ENCODE data around the gene MTAP. TPM values are rescaled to one million over a fixed set of nuclear protein-coding genes. Genes with fewer than 3 reads are reported as not detected.
A peak's percentile ranks its signal among the peaks of the same experiment; 100 is the strongest.

MTAP gene
- total RNA-seq, 1 donor from 2014 or later, result 56.1 TPM

GRCh38 chr9:21812415-21812814 lies 10.0 kb downstream of the MTAP start:
- Histone ChIP-seq H3K36me3 (ENCODE audit: insufficient read depth, low read length) (peaks cover 34% of the 10 kb centered on the region), H3K79me2 (ENCODE audit: insufficient read depth, low read length) (peaks cover 94% of the 10 kb centered on the region), H3K27ac (ENCODE audit: low read depth, low read length) (peak overlapping the region; percentile 71), H3K9me3 (ENCODE audit: insufficient read depth, low read depth, low read length) (no peaks in the 10 kb centered on the region), H3K4me2 (ENCODE audit: low read length) (peak overlapping the region; percentile 40), H3K4me1 (ENCODE audit: insufficient read depth, low read length) (peaks cover 28% of the 10 kb centered on the region), H4K20me1 (ENCODE audit: insufficient read depth, low read length) (peaks cover 41% of the 10 kb centered on the region), H2AFZ (ENCODE audit: low read depth, low read length) (no peak overlapping the region), H3K27me3 (ENCODE audit: insufficient read depth, low read length) (no peaks in the 10 kb centered on the region), H3K4me3 (ENCODE audit: insufficient read depth, low read depth, low read length) (no peak overlapping the region), H3K9ac (ENCODE audit: low read length) (peak overlapping the region; percentile 50)
- H3K9me3 Mint-ChIP-seq (ENCODE audit: unreplicated experiment), result no peaks in the 10 kb centered on the region
- FAIRE-seq (no peak), DNase-seq (ENCODE audit: low read depth) (peak; percentile 65)
- no peak overlapping the region for H3K4me3 Mint-ChIP-seq (ENCODE audit: unreplicated experiment)
- H3K4me1 Mint-ChIP-seq (ENCODE audit: low read depth, unreplicated experiment), result peaks cover 21% of the 10 kb centered on the region
- no peaks in the 10 kb centered on the region for H3K27me3 Mint-ChIP-seq (ENCODE audit: low read depth, unreplicated experiment)
- H3K27ac Mint-ChIP-seq (ENCODE audit: unreplicated experiment), result peak overlapping the region; percentile 44
- no peak for TF ChIP-seq EZH2 (IDR thresholded peaks at IDR 0.05; ENCODE audit: insufficient read depth, low read length)
- no peak for TF ChIP-seq CTCF (IDR thresholded peaks at IDR 0.05; ENCODE audit: insufficient read depth, low read depth, low read length)
- H3K36me3 Mint-ChIP-seq (ENCODE audit: low read depth, unreplicated experiment), result peaks cover 31% of the 10 kb centered on the region

- Histone ChIP-seq H3K27me3 (ENCODE audit: insufficient read depth, low read length) (no peaks in the 10 kb centered on the region), H3K9ac (ENCODE audit: low read length) (peak overlapping the region; percentile 50), H3K9me3 (ENCODE audit: insufficient read depth, low read depth, low read length) (no peaks in the 10 kb centered on the region), H3K27ac (ENCODE audit: low read depth, low read length) (peak overlapping the region; percentile 71), H3K79me2 (ENCODE audit: insufficient read depth, low read length) (peaks cover 94% of the 10 kb centered on the region), H4K20me1 (ENCODE audit: insufficient read depth, low read length) (peaks cover 36% of the 10 kb centered on the region), H3K36me3 (ENCODE audit: insufficient read depth, low read length) (peaks cover 39% of the 10 kb centered on the region), H3K4me2 (ENCODE audit: low read length) (peak overlapping the region; percentile 40), H3K4me3 (ENCODE audit: insufficient read depth, low read depth, low read length) (no peak overlapping the region), H2AFZ (ENCODE audit: low read depth, low read length) (no peak overlapping the region), H3K4me1 (ENCODE audit: insufficient read depth, low read length) (peaks cover 28% of the 10 kb centered on the region)
- peaks cover 21% of the 10 kb centered on the region for H3K4me1 Mint-ChIP-seq (ENCODE audit: low read depth, unreplicated experiment)
- H3K27ac Mint-ChIP-seq (ENCODE audit: unreplicated experiment), result peak overlapping the region; percentile 44
- peaks cover 32% of the 10 kb centered on the region for H3K36me3 Mint-ChIP-seq (ENCODE audit: low read depth, unreplicated experiment)
- FAIRE-seq (no peak), DNase-seq (ENCODE audit: low read depth) (peak; percentile 63)
- H3K9me3 Mint-ChIP-seq (ENCODE audit: unreplicated experiment), result no peaks in the 10 kb centered on the region
- no peaks in the 10 kb centered on the region for H3K27me3 Mint-ChIP-seq (ENCODE audit: low read depth, unreplicated experiment)
- no peak overlapping the region for H3K4me3 Mint-ChIP-seq (ENCODE audit: unreplicated experiment)
- TF ChIP-seq CTCF (IDR thresholded peaks at IDR 0.05; ENCODE audit: insufficient read depth, low read depth, low read length) (peak; percentile 96), EZH2 (IDR thresholded peaks at IDR 0.05; ENCODE audit: insufficient read depth, low read length) (no peak)
Observed at GRCh38 chr9:21812946-21813568, 10.6 kb downstream of the MTAP start.
